Adrenal gland (tissue), 5 donors: ENCODE data around the gene S1PR2.

Experiments
- POLR2A ChIP-seq, 2 donors: fragments of 450-650 bp; IDR thresholded peaks; one replicate each; pipeline ENCODE4 v1.6.1; 2017; ENCODE audit warnings: antibody characterized with exemption in 2 of 2, mild to moderate bottlenecking in 2 of 2, moderate library complexity in 1 of 2
- TF ChIP-seq, protein P1 (sequence below), 6 experiments: fragments of 450-650 bp in 4 of 6; fragments of 200-600 bp in 2 of 6; sonication (generic) in 1 of 6; IDR thresholded peaks; 1 replicate in 5 of 6; 2 replicates in 1 of 6; pipeline versions ENCODE4 v1.5.1 to v1.8.0; 2016 to 2021; ENCODE audit warnings: antibody characterized with exemption in 6 of 6, mild to moderate bottlenecking in 2 of 6, moderate library complexity in 1 of 6
- donor health status: DM: no; HTN: no; CAD: no.

DNA sequence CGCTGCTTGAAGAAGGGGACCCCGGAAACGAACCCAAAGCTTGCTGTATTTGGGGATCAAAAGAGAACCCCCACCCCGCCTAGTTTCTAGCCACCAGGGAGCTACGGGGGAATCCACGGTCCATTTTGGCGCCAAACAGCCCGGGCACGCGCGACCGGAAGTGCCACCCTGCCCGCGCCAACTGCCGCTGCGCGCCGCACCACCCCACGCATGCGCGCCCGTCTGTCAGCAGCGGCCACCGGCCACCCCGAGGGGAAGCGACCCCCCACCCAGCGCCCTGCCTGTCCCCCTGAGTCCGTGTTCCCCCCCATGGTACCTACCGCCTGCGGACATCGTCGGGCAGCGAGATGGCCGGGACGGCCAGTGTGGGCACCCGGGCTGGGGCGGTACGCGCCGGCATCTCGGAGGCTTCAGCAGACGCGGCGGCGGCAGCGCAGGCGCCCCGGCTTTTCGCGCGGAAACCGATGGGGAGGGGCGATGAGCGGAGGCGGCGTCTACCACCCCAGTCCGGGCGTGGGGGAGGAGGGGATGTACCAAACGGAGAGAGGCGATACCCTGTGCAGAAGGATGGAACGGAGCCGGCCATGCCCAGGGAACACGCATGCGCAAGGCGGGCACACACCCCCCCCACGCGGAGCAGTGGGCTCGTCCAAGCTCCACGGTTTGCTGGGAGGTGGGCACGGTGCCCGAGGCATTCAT lies 36.5 kb downstream of the S1PR2 start, which contains the start of gene DNMT1:
- peak; percentile 26 to 66 for TF ChIP-seq POLR2A (IDR thresholded peaks at IDR 0.05)
- TF ChIP-seq, protein P1, sequence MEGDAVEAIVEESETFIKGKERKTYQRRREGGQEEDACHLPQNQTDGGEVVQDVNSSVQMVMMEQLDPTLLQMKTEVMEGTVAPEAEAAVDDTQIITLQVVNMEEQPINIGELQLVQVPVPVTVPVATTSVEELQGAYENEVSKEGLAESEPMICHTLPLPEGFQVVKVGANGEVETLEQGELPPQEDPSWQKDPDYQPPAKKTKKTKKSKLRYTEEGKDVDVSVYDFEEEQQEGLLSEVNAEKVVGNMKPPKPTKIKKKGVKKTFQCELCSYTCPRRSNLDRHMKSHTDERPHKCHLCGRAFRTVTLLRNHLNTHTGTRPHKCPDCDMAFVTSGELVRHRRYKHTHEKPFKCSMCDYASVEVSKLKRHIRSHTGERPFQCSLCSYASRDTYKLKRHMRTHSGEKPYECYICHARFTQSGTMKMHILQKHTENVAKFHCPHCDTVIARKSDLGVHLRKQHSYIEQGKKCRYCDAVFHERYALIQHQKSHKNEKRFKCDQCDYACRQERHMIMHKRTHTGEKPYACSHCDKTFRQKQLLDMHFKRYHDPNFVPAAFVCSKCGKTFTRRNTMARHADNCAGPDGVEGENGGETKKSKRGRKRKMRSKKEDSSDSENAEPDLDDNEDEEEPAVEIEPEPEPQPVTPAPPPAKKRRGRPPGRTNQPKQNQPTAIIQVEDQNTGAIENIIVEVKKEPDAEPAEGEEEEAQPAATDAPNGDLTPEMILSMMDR (IDR thresholded peaks at IDR 0.05): peak in 1 of 6 experiments; percentile 3
